HG02798 (cell line): Measurements from ENCODE around the gene PROP1.
"Not testable (repeated sequence)": the region's sequence is repeated elsewhere in the genome, so short reads cannot be mapped to it uniquely, and the experiment has no call there.

Source experiments
- ATAC-seq: cut with Tn5 transposase; IDR thresholded peaks from one replicate; pipeline ENCODE4 v1.9.1; 2021; ENCODE audit warnings: mild to moderate bottlenecking; ENCODE audit not compliant: unreplicated experiment, poor library complexity

Gene PROP1

GRCh38 chr5:177983763-177984583 is 12.1 kb downstream of the PROP1 start:
- ATAC-seq = no peak

GRCh38 chr5:177982956-177983355 is 13.1 kb downstream of the PROP1 start:
- ATAC-seq = no peak

- no peak for ATAC-seq
Measured at GRCh38 chr5:177982072-177982727, 13.8 kb downstream of the PROP1 start.

GRCh38 chr5:177981296-177982071 is 14.6 kb downstream of the PROP1 start:
- ATAC-seq = no peak

- ATAC-seq = no peak
Measured at GRCh38 chr5:177980743-177981151, 15.3 kb downstream of the PROP1 start.

GRCh38 chr5:177977600-177977999 is 18.4 kb downstream of the PROP1 start:
- not testable (repeated sequence) for ATAC-seq

- ATAC-seq = no peak
Measured at GRCh38 chr5:177973066-177973635, 22.9 kb downstream of the PROP1 start.

GRCh38 chr5:177972613-177973012 is 23.4 kb downstream of the PROP1 start:
- no peak for ATAC-seq

GRCh38 chr5:177972014-177972413 is 24.0 kb downstream of the PROP1 start:
- ATAC-seq = not testable (repeated sequence)

GRCh38 chr5:177968661-177969211 is 27.3 kb downstream of the PROP1 start:
- no peak for ATAC-seq

- no peak for ATAC-seq
Measured at GRCh38 chr5:177967221-177967887, 28.7 kb downstream of the PROP1 start.

- no peak for ATAC-seq
Measured at GRCh38 chr5:177966839-177967166, 29.2 kb downstream of the PROP1 start.

GRCh38 chr5:177966009-177966838 is 29.8 kb downstream of the PROP1 start:
- no peak for ATAC-seq

GRCh38 chr5:177964471-177964870 is 31.6 kb downstream of the PROP1 start:
- no peak for ATAC-seq

- ATAC-seq = no peak
Measured at GRCh38 chr5:177963966-177964365, 32.1 kb downstream of the PROP1 start.

- no peak for ATAC-seq
Measured at GRCh38 chr5:177959315-177959714, 36.7 kb downstream of the PROP1 start.

GRCh38 chr5:177958696-177959095 is 37.3 kb downstream of the PROP1 start:
- ATAC-seq = no peak

GRCh38 chr5:177957241-177957640 is 38.8 kb downstream of the PROP1 start:
- no peak for ATAC-seq

- not testable (repeated sequence) for ATAC-seq
Measured at GRCh38 chr5:177953101-177953500, 42.9 kb downstream of the PROP1 start.
